ENCODE measurements around the gene LYPD1. TPM values are rescaled to one million over a fixed set of nuclear protein-coding genes. Genes with fewer than 3 reads are reported as not detected.

The LYPD1 gene
- total and polyA plus RNA-seq, 10 of the 15 experiments (the other 5 are each of a cell fraction or from before 2014, with no cell fraction given) = not detected

GRCh38 chr2:132719480-132719879 is 49.5 kb upstream of the LYPD1 start:
- H3K9ac ChIP-seq (ENCODE audit: control insufficient read depth, insufficient read depth, low read length) = no peak overlapping the region
- no peaks in the 10 kb centered on the region for H3K9me3 ChIP-seq (replicated peaks; ENCODE audit: control insufficient read depth, insufficient read depth, low read length)
- TF ChIP-seq CBX3 (IDR thresholded peaks at IDR 0.05; ENCODE audit: borderline replicate concordance, low read depth) = no peak
- TF ChIP-seq NR2C2 (IDR thresholded peaks at IDR 0.05; ENCODE audit: borderline replicate concordance, control insufficient read depth, insufficient read length, low read depth) = no peak
- TF ChIP-seq SREBF2 (IDR thresholded peaks at IDR 0.05; ENCODE audit: low read length) = no peak
- no peak for TF ChIP-seq NFXL1 (IDR thresholded peaks at IDR 0.05; ENCODE audit: borderline replicate concordance)
- TF ChIP-seq, protein P1, sequence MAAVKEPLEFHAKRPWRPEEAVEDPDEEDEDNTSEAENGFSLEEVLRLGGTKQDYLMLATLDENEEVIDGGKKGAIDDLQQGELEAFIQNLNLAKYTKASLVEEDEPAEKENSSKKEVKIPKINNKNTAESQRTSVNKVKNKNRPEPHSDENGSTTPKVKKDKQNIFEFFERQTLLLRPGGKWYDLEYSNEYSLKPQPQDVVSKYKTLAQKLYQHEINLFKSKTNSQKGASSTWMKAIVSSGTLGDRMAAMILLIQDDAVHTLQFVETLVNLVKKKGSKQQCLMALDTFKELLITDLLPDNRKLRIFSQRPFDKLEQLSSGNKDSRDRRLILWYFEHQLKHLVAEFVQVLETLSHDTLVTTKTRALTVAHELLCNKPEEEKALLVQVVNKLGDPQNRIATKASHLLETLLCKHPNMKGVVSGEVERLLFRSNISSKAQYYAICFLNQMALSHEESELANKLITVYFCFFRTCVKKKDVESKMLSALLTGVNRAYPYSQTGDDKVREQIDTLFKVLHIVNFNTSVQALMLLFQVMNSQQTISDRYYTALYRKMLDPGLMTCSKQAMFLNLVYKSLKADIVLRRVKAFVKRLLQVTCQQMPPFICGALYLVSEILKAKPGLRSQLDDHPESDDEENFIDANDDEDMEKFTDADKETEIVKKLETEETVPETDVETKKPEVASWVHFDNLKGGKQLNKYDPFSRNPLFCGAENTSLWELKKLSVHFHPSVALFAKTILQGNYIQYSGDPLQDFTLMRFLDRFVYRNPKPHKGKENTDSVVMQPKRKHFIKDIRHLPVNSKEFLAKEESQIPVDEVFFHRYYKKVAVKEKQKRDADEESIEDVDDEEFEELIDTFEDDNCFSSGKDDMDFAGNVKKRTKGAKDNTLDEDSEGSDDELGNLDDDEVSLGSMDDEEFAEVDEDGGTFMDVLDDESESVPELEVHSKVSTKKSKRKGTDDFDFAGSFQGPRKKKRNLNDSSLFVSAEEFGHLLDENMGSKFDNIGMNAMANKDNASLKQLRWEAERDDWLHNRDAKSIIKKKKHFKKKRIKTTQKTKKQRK (IDR thresholded peaks at IDR 0.05; ENCODE audit: low read depth, low read length) = no peak
- no peak for TF ChIP-seq ZNF24 (IDR thresholded peaks at IDR 0.05)
- no peak for TF ChIP-seq YY1 (IDR thresholded peaks at IDR 0.05; ENCODE audit: low read depth, low read length)
- TF ChIP-seq, protein P2, sequence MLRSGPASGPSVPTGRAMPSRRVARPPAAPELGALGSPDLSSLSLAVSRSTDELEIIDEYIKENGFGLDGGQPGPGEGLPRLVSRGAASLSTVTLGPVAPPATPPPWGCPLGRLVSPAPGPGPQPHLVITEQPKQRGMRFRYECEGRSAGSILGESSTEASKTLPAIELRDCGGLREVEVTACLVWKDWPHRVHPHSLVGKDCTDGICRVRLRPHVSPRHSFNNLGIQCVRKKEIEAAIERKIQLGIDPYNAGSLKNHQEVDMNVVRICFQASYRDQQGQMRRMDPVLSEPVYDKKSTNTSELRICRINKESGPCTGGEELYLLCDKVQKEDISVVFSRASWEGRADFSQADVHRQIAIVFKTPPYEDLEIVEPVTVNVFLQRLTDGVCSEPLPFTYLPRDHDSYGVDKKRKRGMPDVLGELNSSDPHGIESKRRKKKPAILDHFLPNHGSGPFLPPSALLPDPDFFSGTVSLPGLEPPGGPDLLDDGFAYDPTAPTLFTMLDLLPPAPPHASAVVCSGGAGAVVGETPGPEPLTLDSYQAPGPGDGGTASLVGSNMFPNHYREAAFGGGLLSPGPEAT (IDR thresholded peaks at IDR 0.05; ENCODE audit: low read depth) = no peak
- no peak for TF ChIP-seq SMAD5 (IDR thresholded peaks at IDR 0.05; ENCODE audit: low read depth)
- TF ChIP-seq BCL11A (IDR thresholded peaks at IDR 0.05; ENCODE audit: low read depth, low read length) = no peak
- no peak for TF ChIP-seq GATAD2B (conservative IDR thresholded peaks at IDR 0.05; ENCODE audit: low read depth)
- no peak for TF ChIP-seq ZBTB40 (IDR thresholded peaks at IDR 0.05; ENCODE audit: borderline replicate concordance)
- no peak for TF ChIP-seq RBBP5 (conservative IDR thresholded peaks at IDR 0.05)
- no peaks in the 10 kb centered on the region for H3K4me1 ChIP-seq (ENCODE audit: control insufficient read depth, insufficient read depth, low read length)
- intact Hi-C loops (cut with micrococcal nuclease; ENCODE audit: unreplicated experiment) (no loop called here), in situ Hi-C loops (cut with MboI) (no loop called here)
- ChIA-PET RAD21 (ENCODE audit: unreplicated experiment) (no interaction called here), POLR2A (no interaction called here), SMC1A (ENCODE audit: uncharacterized antibody, unreplicated experiment) (interaction anchor here (1.1 kb wide), 1 partner anchor 85 kb away, joined by 3 read pairs; no protein-coding TSS in a partner anchor), CTCF (interaction anchor here (0.6 kb wide), 1 partner anchor 60 kb away, joined by 4 read pairs; no protein-coding TSS in a partner anchor)
- no TSS peak for BruUV-seq (replicated peaks)
- H3K36me3 ChIP-seq (ENCODE audit: control insufficient read depth in 2 of 2, insufficient read depth in 2 of 2, low read length in 1 of 2) = no peaks in the 10 kb centered on the region
- no peaks in the 10 kb centered on the region for H4K20me1 ChIP-seq (ENCODE audit: control insufficient read depth, insufficient read depth)
- no peak overlapping the region for H3K4me3 ChIP-seq
- no peak for FAIRE-seq
- no peak overlapping the region for H2AFZ ChIP-seq (ENCODE audit: control insufficient read depth, low read depth, low read length)
- DNase-seq (ENCODE audit: low read depth, low spot score) = no peak
- no peaks in the 10 kb centered on the region for H3K27me3 ChIP-seq (replicated peaks in 1 of 2; ENCODE audit: control insufficient read depth in 2 of 2, insufficient read depth in 2 of 2, low read length in 1 of 2)
- 14% methylated on average over 9 of the region's 9 CpGs for WGBS (ENCODE audit: insufficient coverage, insufficient replicate concordance, low lambda C conversion rate, missing lambda C conversion rate)
- H3K27ac ChIP-seq (ENCODE audit: control insufficient read depth, insufficient read depth) = no peak overlapping the region
- H3K4me2 ChIP-seq (ENCODE audit: control insufficient read depth, insufficient read depth) = no peak overlapping the region
- ATAC-seq = no peak
- H3K79me2 ChIP-seq (ENCODE audit: control insufficient read depth, insufficient read depth, low read length) = no peaks in the 10 kb centered on the region
